Hematopoietic multipotent progenitor cell treated with erythropoietin and hydrocortisone succinate and interleukin-3 and kit ligand, for 17 days (in vitro differentiated cells): ENCODE measurements around the gene DOK1.

Experiments used
- DNase-seq: peaks from one replicate; pipeline ENCODE4 v3.0.0-alpha.2; 2015; ENCODE audit warnings: low spot score

Gene DOK1

GRCh38 chr2:74525717-74526648, 28.5 kb upstream of the DOK1 start, which contains the start of gene DQX1:
Gene DQX1 (minus strand): TSS chr2:74526231. CDS start chr2:74525729, 502 bp downstream.
- peak; percentile 28 for DNase-seq

GRCh38 chr2:74526649-74527230, 27.8 kb upstream of the DOK1 start:
- DNase-seq = no peak

GRCh38 chr2:74527741-74528140, 26.8 kb upstream of the DOK1 start:
- DNase-seq = no peak

GRCh38 chr2:74528600-74529356, 25.7 kb upstream of the DOK1 start:
- DNase-seq = no peak

GRCh38 chr2:74529357-74530238, 24.9 kb upstream of the DOK1 start, which contains the start of the genes AUP1 and HTRA2:
Gene AUP1 (minus strand): TSS chr2:74529706. CDS start chr2:74529629, 77 bp downstream.
Gene HTRA2 (plus strand): TSS chr2:74529933. CDS start chr2:74530007, 74 bp downstream.
- peak; percentile 91 for DNase-seq

- DNase-seq = peak; percentile 83
Measured at GRCh38 chr2:74530239-74531187, 24.0 kb upstream of the DOK1 start.

DNA sequence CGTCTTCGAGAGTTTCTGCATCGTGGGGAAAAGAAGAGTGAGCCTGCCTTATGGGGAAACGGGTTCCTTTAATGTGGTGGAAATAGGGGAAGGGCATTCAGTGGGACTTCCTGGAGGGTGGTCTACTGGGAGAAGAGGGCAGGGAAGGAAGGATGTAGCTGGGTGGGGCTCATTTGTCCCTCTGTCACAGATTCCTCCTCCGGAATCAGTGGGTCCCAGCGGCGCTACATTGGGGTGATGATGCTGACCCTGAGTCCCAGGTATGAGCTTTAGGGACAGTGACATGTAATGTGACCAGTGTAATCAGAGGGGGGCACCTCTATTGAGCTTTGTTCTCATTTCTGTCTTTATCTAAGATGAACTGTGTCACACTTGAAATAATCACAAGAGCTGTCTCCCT, 22.9 kb upstream of the DOK1 start:
- no peak for DNase-seq

DNA sequence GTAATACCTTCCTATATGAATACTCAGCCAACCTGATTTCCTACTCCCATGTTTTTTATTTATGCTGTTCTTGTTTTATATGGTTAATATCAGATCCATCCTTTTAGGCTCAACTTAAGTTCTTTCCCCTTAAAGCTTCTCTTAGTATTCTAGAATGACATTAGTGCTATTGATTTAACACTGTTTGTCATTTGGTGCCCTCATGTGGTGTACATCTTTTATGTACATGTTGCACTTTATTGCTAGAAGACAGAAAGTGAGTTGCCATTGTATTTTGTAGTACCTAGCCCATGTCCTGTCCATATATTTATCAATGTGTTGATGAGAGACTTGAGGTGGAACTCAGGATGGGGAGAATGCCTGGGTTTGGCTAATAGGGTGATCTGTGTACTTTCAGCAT, 22.3 kb upstream of the DOK1 start:
- DNase-seq = peak; percentile 79

DNA sequence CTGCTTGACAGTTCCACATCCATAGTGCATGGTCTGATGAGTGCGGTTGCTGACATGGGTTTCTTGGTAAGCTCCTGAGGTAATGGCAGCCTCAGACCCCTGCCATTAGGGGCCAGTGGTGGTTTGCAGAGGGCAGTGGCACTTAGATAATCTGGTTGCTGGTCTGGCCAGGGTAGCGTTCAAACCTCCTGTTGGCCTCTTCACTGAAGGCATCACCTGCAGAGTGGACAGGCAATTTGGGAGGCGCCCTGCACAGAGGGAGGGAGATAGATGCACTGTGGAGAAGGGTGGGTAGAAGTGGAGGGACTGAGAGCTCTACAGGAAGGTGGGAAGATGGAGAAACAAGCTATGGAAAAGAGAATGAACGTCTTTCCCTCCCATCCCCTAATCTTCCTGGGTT, 21.1 kb upstream of the DOK1 start:
- DNase-seq = no peak

- DNase-seq = no peak
Measured at GRCh38 chr2:74534411-74534810, 20.1 kb upstream of the DOK1 start.

DNA sequence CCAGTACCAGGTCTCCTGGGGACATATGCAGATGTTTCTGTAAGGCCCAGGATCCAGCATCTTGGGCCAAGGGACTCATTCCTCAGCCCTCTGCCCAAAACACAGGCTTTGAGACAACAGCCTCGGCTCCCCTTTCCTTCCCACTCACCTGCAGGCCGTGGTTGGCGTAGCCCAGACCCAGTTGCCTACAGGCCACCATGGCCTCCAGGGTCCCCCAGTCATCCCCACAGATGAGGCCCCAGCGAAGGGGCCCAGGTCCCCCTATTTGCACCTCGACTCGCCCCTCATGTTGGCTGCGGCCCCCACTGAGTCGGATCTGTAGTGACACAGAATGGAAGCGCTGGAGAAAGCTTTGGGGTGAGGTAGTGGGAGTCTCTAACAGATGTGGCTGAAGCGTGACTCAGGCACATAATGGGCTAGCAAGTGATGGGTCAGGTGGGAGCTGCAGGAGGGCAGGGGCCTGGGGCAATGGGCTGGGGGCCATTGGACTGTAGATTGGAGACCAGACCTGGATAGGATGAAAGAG, 19.0 kb upstream of the DOK1 start:
- DNase-seq = no peak

- no peak for DNase-seq
Measured at GRCh38 chr2:74536166-74536950, 18.2 kb upstream of the DOK1 start.

GRCh38 chr2:74537140-74537539, 17.4 kb upstream of the DOK1 start:
- no peak for DNase-seq

GRCh38 chr2:74538881-74539339, 15.6 kb upstream of the DOK1 start:
- no peak for DNase-seq

DNA sequence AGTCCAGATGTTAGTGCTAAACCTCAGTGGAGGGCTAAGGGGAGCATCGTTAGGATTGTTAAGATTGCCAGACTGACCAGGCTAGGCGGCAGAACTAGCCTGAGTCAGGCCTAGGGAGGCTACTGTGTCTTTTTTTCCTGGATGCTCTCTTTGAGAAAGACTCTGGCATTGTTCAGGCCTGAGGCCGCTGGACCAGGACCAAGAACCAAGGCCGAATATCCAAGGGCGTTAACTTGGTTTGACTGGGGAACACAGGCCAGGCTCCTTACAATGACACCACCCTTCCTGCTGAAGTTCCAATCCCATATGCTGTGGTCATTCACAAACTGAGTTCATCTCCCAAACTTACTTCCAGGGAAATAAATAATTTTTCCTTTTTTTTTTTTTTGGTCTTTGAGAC, 14.2 kb upstream of the DOK1 start:
- no peak for DNase-seq

DNA sequence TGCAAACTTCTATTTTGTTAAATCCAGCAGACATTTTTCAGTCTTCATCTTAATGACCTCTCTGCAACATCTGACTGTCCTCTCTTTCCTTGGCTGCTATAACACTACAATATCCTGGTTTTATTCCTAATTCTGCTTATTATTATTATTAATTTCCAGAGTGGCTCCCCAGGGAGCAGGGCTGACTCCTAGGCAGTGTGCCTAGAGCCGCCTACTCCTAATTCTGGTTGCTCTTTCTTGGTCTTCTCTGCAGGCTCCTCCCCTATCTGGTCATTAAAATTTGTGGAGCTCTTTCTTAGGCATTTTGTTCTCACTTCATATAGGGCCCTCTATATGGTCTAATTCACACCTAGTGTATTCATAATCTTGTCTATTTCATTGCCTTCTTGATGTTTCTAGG, 11.5 kb upstream of the DOK1 start:
- DNase-seq = no peak

GRCh38 chr2:74544634-74545033, 9.9 kb upstream of the DOK1 start:
- no peak for DNase-seq

DNA sequence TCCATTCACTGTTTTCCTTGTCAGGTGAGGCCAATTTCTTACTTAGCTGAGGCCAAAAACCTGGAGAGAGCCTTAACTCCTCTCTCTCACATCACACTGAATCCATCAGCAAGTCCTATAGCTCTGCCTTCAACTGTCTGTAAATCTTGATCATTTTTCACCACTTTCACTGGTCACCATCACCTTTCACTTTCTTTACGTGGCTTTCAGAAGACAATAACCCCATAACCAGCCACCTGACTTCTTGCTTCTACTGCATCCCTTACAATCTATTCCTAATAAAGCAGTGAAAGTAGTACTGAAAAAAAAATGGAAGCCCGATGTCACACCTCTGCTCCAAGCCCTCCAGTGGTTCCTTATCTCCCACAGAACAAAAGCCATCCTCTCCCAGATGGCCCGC, 8.5 kb upstream of the DOK1 start:
- no peak for DNase-seq

DNA sequence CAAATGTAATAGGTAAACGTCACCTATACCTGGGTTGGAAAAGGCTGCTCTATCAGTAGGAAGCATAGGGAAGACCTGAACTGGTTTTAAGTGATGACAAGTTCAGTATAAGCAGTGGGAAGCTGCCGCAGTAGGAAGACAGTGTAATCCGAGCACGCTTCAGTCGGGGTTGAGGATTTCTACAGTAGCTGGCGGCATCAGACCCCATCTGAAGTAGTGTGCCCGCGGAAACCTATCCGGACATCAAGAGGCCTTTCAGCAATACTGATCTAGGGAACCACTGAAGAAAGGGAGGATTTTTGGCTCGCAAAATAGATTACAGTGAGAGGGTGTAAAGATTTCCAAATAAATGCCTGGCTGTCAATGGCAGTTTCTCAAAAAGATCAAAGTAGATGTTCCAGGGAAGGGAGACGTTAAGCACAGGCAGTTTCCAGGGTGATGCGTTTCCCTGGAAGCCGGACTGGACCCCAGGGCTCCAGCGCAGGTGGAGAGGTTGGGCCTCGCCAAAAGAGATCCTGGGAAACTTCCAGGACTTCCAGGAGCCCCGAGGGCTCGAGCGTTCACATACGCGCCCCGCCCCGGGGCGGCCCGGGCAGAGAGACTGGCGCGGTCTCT, 6.1 kb upstream of the DOK1 start:
- no peak for DNase-seq
